ENCODE results near the gene INO80D.

DNA sequence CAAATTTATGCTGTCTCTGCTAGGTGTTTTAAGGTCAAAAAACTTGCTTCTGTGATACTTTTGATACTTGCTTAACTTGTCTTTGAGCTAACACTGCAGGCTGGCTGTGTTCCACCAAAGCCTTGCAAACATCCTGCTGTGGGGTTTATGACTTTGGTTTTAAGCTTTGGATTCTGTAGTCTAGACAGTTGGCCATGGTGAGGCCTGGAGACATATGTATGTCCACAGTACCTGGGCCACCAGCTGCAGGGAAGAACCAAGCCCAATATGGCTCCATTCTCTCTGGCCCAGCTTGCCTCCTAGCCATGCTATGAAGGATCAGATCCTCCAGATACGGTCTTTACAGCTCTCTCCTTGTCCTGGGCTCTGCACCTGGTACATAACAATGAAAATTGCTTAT lies 113.9 kb downstream of the INO80D start:
- TF ChIP-seq POLR2AphosphoS5 (IDR thresholded peaks at IDR 0.05) (no peak), POLR2A (IDR thresholded peaks at IDR 0.05) (no peak), EP300 (IDR thresholded peaks at IDR 0.05) (no peak)
- TF ChIP-seq, protein P1, sequence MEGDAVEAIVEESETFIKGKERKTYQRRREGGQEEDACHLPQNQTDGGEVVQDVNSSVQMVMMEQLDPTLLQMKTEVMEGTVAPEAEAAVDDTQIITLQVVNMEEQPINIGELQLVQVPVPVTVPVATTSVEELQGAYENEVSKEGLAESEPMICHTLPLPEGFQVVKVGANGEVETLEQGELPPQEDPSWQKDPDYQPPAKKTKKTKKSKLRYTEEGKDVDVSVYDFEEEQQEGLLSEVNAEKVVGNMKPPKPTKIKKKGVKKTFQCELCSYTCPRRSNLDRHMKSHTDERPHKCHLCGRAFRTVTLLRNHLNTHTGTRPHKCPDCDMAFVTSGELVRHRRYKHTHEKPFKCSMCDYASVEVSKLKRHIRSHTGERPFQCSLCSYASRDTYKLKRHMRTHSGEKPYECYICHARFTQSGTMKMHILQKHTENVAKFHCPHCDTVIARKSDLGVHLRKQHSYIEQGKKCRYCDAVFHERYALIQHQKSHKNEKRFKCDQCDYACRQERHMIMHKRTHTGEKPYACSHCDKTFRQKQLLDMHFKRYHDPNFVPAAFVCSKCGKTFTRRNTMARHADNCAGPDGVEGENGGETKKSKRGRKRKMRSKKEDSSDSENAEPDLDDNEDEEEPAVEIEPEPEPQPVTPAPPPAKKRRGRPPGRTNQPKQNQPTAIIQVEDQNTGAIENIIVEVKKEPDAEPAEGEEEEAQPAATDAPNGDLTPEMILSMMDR (IDR thresholded peaks at IDR 0.05): no peak
